GOT3 (cell line): ENCODE data around the gene HOXA1.
"Not testable (repeated sequence)": the region's sequence is repeated elsewhere in the genome, so short reads cannot be mapped to it uniquely, and the experiment has no call there.

ENCODE experiments used
- DNase-seq: peaks from one replicate; lab custom pipeline; 2025; ENCODE audit warnings: mixed read lengths; lab: John Stamatoyannopoulos, UW

The HOXA1 gene

GRCh38 chr7:27046854-27047549 is 48.8 kb downstream of the HOXA1 start:
- no peak for DNase-seq

DNA sequence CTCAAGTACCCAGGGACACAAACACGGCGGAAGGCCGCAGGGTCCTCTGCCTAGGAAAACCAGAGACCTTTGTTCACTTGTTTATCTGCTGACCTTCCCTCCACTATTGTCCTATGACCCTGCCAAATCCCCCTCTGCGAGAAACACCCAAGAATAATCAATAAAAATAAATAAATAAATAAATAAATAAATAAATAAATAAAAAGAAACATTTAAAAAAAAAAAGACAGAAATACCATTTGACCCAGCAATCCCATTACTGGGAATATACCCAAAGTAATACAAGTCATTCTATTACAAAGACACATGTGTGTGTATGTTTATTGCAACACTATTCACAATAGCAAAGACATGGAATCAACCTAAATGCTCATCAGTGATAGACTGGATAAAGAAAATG is 49.8 kb downstream of the HOXA1 start:
- DNase-seq, result not testable (repeated sequence)

DNA sequence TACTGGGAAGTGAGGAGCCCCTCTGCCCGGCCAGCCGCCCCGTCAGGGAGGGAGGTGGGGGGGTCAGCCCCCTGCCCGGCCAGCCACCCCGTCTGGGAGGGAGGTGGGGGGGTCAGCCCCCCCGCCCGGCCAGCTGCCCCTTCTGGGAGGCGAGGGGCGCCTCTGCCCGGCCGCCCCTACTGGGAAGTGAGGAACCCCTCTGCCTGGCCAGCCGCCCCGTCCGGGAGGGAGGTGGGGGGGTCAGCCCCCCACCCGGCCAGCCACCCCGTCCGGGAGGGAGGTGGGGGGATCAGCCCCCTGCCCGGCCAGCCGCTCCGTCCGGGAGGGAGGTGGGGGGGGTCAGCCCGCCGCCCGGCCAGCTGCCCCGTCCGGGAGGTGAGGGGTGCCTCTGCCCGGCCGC is 50.7 kb downstream of the HOXA1 start:
- DNase-seq, result not testable (repeated sequence)
